Spleen (tissue), 7 donors: ENCODE measurements around the gene TTC39B.

Experiments
- POLR2AphosphoS5 ChIP-seq, 3 donors: sonication (generic); formaldehyde crosslinking; IDR thresholded peaks; one replicate each; pipeline ENCODE4 v1.5.1; 2017; ENCODE audit warnings: antibody characterized with exemption in 3 of 3
- TF ChIP-seq, protein P1 (sequence below), 11 experiments: fragments of 200-600 bp in 7 of 11; fragments of 450-650 bp in 4 of 11; sonication (generic) in 4 of 11; IDR thresholded peaks in 8 of 11; conservative IDR thresholded peaks in 3 of 11; 1 replicate in 7 of 11; 2 replicates in 4 of 11; pipeline versions ENCODE4 v1.4.0 to v1.8.0; 2016 to 2021; ENCODE audit warnings: antibody characterized with exemption in 11 of 11, inconsistent platforms in 4 of 11, mild to moderate bottlenecking in 1 of 11
- donor health status: DM: no; HTN: no; CAD: no; lungs with moderate emphysema.
- donor health status: DM: no; HTN: no; CAD: no.
- donor health status: DM: no; HTN: no; CAD: no.

DNA sequence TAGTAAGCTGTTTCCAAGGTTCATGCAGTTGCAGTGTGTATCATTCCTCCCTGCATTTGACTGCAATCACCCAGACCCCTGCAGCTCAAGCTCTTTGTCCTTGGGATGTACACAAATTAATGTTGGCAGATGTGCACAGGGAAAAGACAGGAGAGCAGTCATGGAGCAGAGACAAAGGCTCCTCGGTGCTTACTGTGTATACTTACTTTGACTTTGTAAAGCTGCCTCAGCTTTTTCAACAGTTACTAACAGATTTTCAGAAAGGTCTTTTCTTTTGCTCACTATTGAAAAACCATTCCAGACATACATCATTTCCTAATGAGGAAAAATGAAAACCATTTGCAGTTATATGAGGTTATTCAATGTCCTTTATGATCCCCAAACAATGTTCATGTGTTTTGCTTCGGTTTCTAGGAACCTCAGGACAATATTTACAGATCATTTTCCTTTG lies 124.9 kb downstream of the TTC39B start:
- TF ChIP-seq, protein P1, sequence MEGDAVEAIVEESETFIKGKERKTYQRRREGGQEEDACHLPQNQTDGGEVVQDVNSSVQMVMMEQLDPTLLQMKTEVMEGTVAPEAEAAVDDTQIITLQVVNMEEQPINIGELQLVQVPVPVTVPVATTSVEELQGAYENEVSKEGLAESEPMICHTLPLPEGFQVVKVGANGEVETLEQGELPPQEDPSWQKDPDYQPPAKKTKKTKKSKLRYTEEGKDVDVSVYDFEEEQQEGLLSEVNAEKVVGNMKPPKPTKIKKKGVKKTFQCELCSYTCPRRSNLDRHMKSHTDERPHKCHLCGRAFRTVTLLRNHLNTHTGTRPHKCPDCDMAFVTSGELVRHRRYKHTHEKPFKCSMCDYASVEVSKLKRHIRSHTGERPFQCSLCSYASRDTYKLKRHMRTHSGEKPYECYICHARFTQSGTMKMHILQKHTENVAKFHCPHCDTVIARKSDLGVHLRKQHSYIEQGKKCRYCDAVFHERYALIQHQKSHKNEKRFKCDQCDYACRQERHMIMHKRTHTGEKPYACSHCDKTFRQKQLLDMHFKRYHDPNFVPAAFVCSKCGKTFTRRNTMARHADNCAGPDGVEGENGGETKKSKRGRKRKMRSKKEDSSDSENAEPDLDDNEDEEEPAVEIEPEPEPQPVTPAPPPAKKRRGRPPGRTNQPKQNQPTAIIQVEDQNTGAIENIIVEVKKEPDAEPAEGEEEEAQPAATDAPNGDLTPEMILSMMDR (IDR thresholded peaks at IDR 0.05 in 8 of 11, conservative IDR thresholded peaks at IDR 0.05 in 3 of 11), result no peak
- no peak for TF ChIP-seq POLR2AphosphoS5 (IDR thresholded peaks at IDR 0.05)
